B cell (primary cell): ENCODE data around the gene CERT1. TPM values are rescaled to one million over a fixed set of nuclear protein-coding genes. Genes with fewer than 3 reads are reported as not detected.
"Not testable (repeated sequence)": the region's sequence is repeated elsewhere in the genome, so short reads cannot be mapped to it uniquely, and the experiment has no call there.

Experiments
- ATAC-seq: fragments of 200-7000 bp; cut with Tn5 transposase; one replicate; pipeline ENCODE4 v1.10.0; 2021; ENCODE audit warnings: low read depth, mild to moderate bottlenecking, moderate number of reproducible peaks, moderate library complexity
- CTCF ChIA-PET: fragments of 350-600 bp; sonication (Branson Sonifier 250); formaldehyde crosslinking; loops from one replicate; lab custom pipeline; 2021; ENCODE audit warnings: antibody characterized with exemption, inconsistent platforms; lab: Charles Lee
- POLR2A ChIA-PET: fragments of 350-600 bp; sonication (Branson Sonifier 250); formaldehyde crosslinking; loops from one replicate; lab custom pipeline; 2021; ENCODE audit warnings: antibody characterized with exemption; lab: Charles Lee
- DNase-seq: peaks from one replicate; pipeline ENCODE4 v3.0.0; 2013
- H2AFZ ChIP-seq: 2 replicates; pipeline ENCODE4 v1.6.1; 2012; ENCODE audit warnings: mild to moderate bottlenecking, low read depth, low read length; ENCODE audit not compliant: insufficient read depth, poor library complexity, severe bottlenecking
- H3K27ac ChIP-seq, 2 donors: 1 replicate in 1 of 2; 2 replicates in 1 of 2; pipeline ENCODE4 v1.5.1; 2012 to 2013; ENCODE audit warnings: low read length in 2 of 2, mild to moderate bottlenecking in 2 of 2, moderate library complexity in 1 of 2
- H3K27me3 ChIP-seq, 4 experiments: fragments of 200-600 bp in 1 of 4; sonication (generic) in 1 of 4; replicated peaks in 1 of 4; 1 replicate in 2 of 4; 2 replicates in 2 of 4; pipeline versions ENCODE4 v1.6.1 to v1.7.0; 2013 to 2016; ENCODE audit warnings: low read length in 3 of 4, mild to moderate bottlenecking in 2 of 4, mixed read lengths in 1 of 4, moderate library complexity in 1 of 4; ENCODE audit not compliant: insufficient read depth in 4 of 4, control insufficient read depth in 3 of 4; ENCODE audit errors: control extremely low read depth in 1 of 4
- H3K36me3 ChIP-seq, 2 experiments: replicated peaks in 1 of 2; 1 replicate in 1 of 2; 2 replicates in 1 of 2; pipeline versions ENCODE4 v1.6.1 to v1.7.1; 2013; ENCODE audit warnings: low read length in 1 of 2; ENCODE audit not compliant: insufficient read depth in 2 of 2, control insufficient read depth in 1 of 2; ENCODE audit errors: control extremely low read depth in 1 of 2, extremely low read depth in 1 of 2
- H3K4me1 ChIP-seq, 2 donors: fragments of 200-600 bp in 1 of 2; sonication (generic) in 1 of 2; 1 replicate in 1 of 2; 2 replicates in 1 of 2; pipeline versions ENCODE4 v1.5.1 to v1.6.1; 2013 to 2017; ENCODE audit warnings: low read length in 2 of 2; ENCODE audit not compliant: control insufficient read depth in 2 of 2, insufficient read depth in 2 of 2
- H3K4me2 ChIP-seq: replicated peaks from 2 replicates; pipeline ENCODE3; 2012; ENCODE audit warnings: mild to moderate bottlenecking, low read depth, low read length; ENCODE audit not compliant: poor library complexity, severe bottlenecking
- H3K4me3 ChIP-seq, 5 experiments: fragments of 200-600 bp in 1 of 5; sonication (generic) in 1 of 5; 1 replicate in 3 of 5; 2 replicates in 2 of 5; pipeline versions ENCODE4 v1.5.1 to v1.7.0; 2011 to 2016; ENCODE audit warnings: low read length in 4 of 5, mild to moderate bottlenecking in 4 of 5, low read depth in 2 of 5, control low read depth in 1 of 5, moderate library complexity in 1 of 5; ENCODE audit not compliant: insufficient read depth in 1 of 5; ENCODE audit errors: control extremely low read depth in 1 of 5, extremely low read depth in 1 of 5
- H3K79me2 ChIP-seq: fragments of 200-600 bp; sonication (generic); one replicate; pipeline ENCODE4 v1.6.0; 2016; ENCODE audit warnings: low read length; ENCODE audit not compliant: control insufficient read depth, insufficient read depth
- H3K9ac ChIP-seq: fragments of 200-600 bp; sonication (generic); 2 replicates; pipeline ENCODE4 v1.6.1; 2017; ENCODE audit warnings: mild to moderate bottlenecking, low read length, moderate library complexity
- H3K9me3 ChIP-seq, 3 donors: one replicate each; pipeline versions ENCODE4 v1.6.1 to v1.7.1; 2013; ENCODE audit warnings: low read length in 2 of 3; ENCODE audit not compliant: control insufficient read depth in 2 of 3, insufficient read depth in 1 of 3; ENCODE audit errors: control extremely low read depth in 1 of 3
- H4K20me1 ChIP-seq: 2 replicates; pipeline ENCODE4 v1.6.0; 2012; ENCODE audit warnings: mild to moderate bottlenecking, low read length; ENCODE audit not compliant: insufficient read depth, control insufficient read depth, poor library complexity, severe bottlenecking
- H3K27ac Mint-ChIP-seq: one replicate; pipeline ENCODE4 v1.8.0; 2021; ENCODE audit warnings: mixed read lengths
- H3K27me3 Mint-ChIP-seq: one replicate; pipeline ENCODE4 v1.8.0; 2021; ENCODE audit warnings: mixed read lengths
- H3K4me1 Mint-ChIP-seq: one replicate; pipeline ENCODE4 v1.8.0; 2021; ENCODE audit warnings: mixed read lengths
- H3K4me3 Mint-ChIP-seq: one replicate; pipeline ENCODE4 v1.8.0; 2021; ENCODE audit warnings: mixed read lengths
- H3K9me3 Mint-ChIP-seq: one replicate; pipeline ENCODE4 v1.8.0; 2022; ENCODE audit warnings: mixed read lengths; ENCODE audit not compliant: insufficient read depth
- EZH2 ChIP-seq: IDR thresholded peaks from 2 replicates; pipeline ENCODE4 v1.6.1; 2012; ENCODE audit warnings: borderline replicate concordance, low read depth, mild to moderate bottlenecking, moderate library complexity, low read length; ENCODE audit not compliant: insufficient read depth, poor library complexity, severe bottlenecking
- WGBS: methylation state at CpG from one replicate; pipeline ENCODE4 v1.1.5; 2013; ENCODE audit warnings: missing lambda C conversion rate; ENCODE audit not compliant: insufficient coverage; 5-methylcytosine and 5-hydroxymethylcytosine counted together
- intact Hi-C: fragments of 100-400 bp; cut with micrococcal nuclease; formaldehyde crosslinking; loops from one replicate; pipeline ENCODE4 v1.10.0; 2022
- polyA minus RNA-seq: library from RNA; depleted of rRNA, polyadenylated mRNA; stranded (reverse); fragments of >200 nt; gene quantifications from 2 replicates; pipeline ENCODE4 v1.2.3, GENCODE V29; 2012
- polyA plus RNA-seq: library from polyadenylated mRNA; depleted of rRNA; stranded (reverse); fragments of >200 nt; gene quantifications from 2 replicates; pipeline ENCODE4 v1.2.3, GENCODE V29; 2012
- total RNA-seq, 2 donors: library from RNA; stranded (reverse); fragments of 120-200 nt in 1 of 2; gene quantifications; 1 replicate in 1 of 2; 2 replicates in 1 of 2; pipeline versions ENCODE4 v1.2.3 to v1.2.4, GENCODE V29; 2013 to 2022

CERT1 gene, protein sequence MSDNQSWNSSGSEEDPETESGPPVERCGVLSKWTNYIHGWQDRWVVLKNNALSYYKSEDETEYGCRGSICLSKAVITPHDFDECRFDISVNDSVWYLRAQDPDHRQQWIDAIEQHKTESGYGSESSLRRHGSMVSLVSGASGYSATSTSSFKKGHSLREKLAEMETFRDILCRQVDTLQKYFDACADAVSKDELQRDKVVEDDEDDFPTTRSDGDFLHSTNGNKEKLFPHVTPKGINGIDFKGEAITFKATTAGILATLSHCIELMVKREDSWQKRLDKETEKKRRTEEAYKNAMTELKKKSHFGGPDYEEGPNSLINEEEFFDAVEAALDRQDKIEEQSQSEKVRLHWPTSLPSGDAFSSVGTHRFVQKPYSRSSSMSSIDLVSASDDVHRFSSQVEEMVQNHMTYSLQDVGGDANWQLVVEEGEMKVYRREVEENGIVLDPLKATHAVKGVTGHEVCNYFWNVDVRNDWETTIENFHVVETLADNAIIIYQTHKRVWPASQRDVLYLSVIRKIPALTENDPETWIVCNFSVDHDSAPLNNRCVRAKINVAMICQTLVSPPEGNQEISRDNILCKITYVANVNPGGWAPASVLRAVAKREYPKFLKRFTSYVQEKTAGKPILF
- total RNA-seq (59.9 and 60.5 TPM in 2 replicates), polyA plus RNA-seq (13.7 and 22.4 TPM in 2 replicates), polyA minus RNA-seq (14.0 and 22.1 TPM in 2 replicates)
- total RNA-seq (2013), result 28.5 TPM

- H3K27ac ChIP-seq, result peak within 1 kb of the TSS; percentile 74 to 79
- no peak for TF ChIP-seq EZH2
- peaks cover 44 to 50% of the 10 kb centered on the region in 2 donors for H3K4me1 ChIP-seq
- peak within 1 kb of the TSS; percentile 92 for H3K4me2 ChIP-seq
- Mint-ChIP-seq H3K4me3 (peak within 1 kb of the TSS; percentile 93), H3K4me1 (peaks cover 67% of the 10 kb centered on the region), H3K9me3 (peaks cover 3% of the 10 kb centered on the region), H3K27ac (peak within 1 kb of the TSS; percentile 93), H3K27me3 (no peaks in the 10 kb centered on the region)
- H3K36me3 ChIP-seq, result no peaks in the 10 kb centered on the region
- ATAC-seq, result peak; percentile 91
- peak within 1 kb of the TSS; percentile 54 to 83 (median 80) for H3K4me3 ChIP-seq
- H3K9ac ChIP-seq, result peak within 1 kb of the TSS; percentile 83
- H2AFZ ChIP-seq, result peak within 1 kb of the TSS; percentile 85
- H4K20me1 ChIP-seq, result peaks cover 19% of the 10 kb centered on the region
- under 1% methylated on average over 41 of the region's 71 CpGs for WGBS
- ChIA-PET POLR2A (interaction anchor here (0.6 to 1.5 kb wide), 6 partner anchors 12 to 1518 kb away, joined by 3 to 7 read pairs (median 5); partner anchors contain the start of gene AGGF1), CTCF (interaction anchor here (0.6 to 1.1 kb wide), 4 partner anchors 64 to 1980 kb away, joined by 3 read pairs; partner anchors contain the start of gene HMGCR)
- H3K27me3 ChIP-seq, result no peaks in the 10 kb centered on the region
- H3K9me3 ChIP-seq, result peaks cover 0 to 4% (median 4%) of the 10 kb centered on the region in 3 donors
- DNase-seq, result peak; percentile 92
- peaks cover 96% of the 10 kb centered on the region for H3K79me2 ChIP-seq
- intact Hi-C loops, result loop anchor here (1.0 to 10.0 kb wide), 10 partner anchors 13 to 1947 kb away; partner anchors contain the start of genes ANKRA2, GFM2, HEXB and HMGCR
Measured at GRCh38 chr5:75511435-75512382, at the start of gene CERT1, which contains the start of gene POLK. TSS of gene CERT1 (minus strand) at chr5:75511629. CDS start at chr5:75511207, 422 bp downstream. TSS of gene POLK (plus strand) at chr5:75511891.

DNA sequence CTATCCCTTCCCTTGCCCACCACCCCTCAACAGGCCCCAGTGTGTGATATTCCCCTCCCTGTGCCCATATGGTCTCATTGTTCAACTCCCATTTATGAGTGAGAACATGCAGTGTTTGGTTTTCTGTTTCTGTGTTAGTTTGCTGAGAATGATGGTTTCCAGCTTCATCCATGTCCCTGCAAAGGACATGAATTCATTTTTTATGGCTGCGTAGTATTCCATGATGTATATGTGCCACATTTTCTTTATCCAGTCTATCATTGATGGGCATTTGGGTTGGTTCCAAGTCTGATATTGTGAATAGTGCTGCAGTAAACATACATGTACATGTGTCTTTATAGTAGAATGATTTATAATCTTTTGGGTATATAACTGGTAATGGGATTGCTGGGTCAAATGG lies 49.2 kb upstream of the CERT1 start:
- H3K27ac Mint-ChIP-seq, POLR2A ChIA-PET, intact Hi-C loops, H3K36me3 ChIP-seq, H3K27me3 ChIP-seq, DNase-seq, H3K4me3 ChIP-seq, H4K20me1 ChIP-seq, H3K27me3 Mint-ChIP-seq, H3K4me2 ChIP-seq, H3K27ac ChIP-seq, H3K4me1 ChIP-seq, H3K9ac ChIP-seq, ATAC-seq, H3K4me3 Mint-ChIP-seq, CTCF ChIA-PET, H2AFZ ChIP-seq, H3K9me3 ChIP-seq: not testable (repeated sequence)
- no CpG with 5 or more reads among the region's 1 CpG for WGBS
- Mint-ChIP-seq H3K9me3 (peaks cover 16% of the 10 kb centered on the region), H3K4me1 (peaks cover 21% of the 10 kb centered on the region)
- peaks cover 48% of the 10 kb centered on the region for H3K79me2 ChIP-seq
